ENCODE results near the gene PPIP5K2.

- TF ChIP-seq CTCF (IDR thresholded peaks at IDR 0.05; ENCODE audit: poor library complexity, severe bottlenecking): no peak
- no peak for TF ChIP-seq POLR2AphosphoS5 (IDR thresholded peaks at IDR 0.05)
- TF ChIP-seq RAD21 (conservative IDR thresholded peaks at IDR 0.05): no peak
- TF ChIP-seq EZH2 (IDR thresholded peaks at IDR 0.05; ENCODE audit: borderline replicate concordance, insufficient read depth, low read length, poor library complexity, severe bottlenecking): no peak
- TF ChIP-seq TAF1 (IDR thresholded peaks at IDR 0.05; ENCODE audit: low read depth): no peak
Measured at GRCh38 chr5:103092676-103093075, 27.4 kb upstream of the PPIP5K2 start.
